Measurements from ENCODE around the gene TCF4.

DNA sequence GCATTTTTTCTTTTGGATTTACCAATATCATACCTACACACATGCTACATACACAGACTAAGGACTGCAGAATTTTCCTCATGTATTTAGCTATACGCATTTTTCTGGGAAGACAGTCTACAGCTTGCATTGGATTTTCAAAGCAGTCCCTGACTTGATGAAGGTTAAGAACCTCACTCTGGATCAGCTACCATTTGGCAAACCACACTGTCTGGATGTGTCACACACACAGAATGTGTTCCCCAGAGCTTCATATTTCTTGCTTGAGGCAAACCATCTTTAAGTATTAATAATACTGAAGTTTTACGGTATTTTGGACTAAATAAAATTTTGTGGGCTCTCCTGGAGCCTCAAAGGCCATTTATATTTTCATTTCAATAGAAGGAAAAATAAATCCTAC lies 102.3 kb downstream of the TCF4 start:
- TF ChIP-seq EZH2 (IDR thresholded peaks at IDR 0.05; ENCODE audit: borderline replicate concordance, low read depth, low read length, severe bottlenecking) (no peak), POLR2A (IDR thresholded peaks at IDR 0.05; ENCODE audit: low read depth, low read length) (no peak), POLR2AphosphoS5 (IDR thresholded peaks at IDR 0.05; ENCODE audit: insufficient read depth, low read depth, low read length) (no peak), FOS (IDR thresholded peaks at IDR 0.05; ENCODE audit: borderline replicate concordance, insufficient read depth, low read length) (no peak), JUN (IDR thresholded peaks at IDR 0.05; ENCODE audit: borderline replicate concordance, insufficient read depth, insufficient read length, low read depth) (no peak), MYC (IDR thresholded peaks at IDR 0.05; ENCODE audit: low read depth, low read length) (no peak)
- TF ChIP-seq, protein P1, sequence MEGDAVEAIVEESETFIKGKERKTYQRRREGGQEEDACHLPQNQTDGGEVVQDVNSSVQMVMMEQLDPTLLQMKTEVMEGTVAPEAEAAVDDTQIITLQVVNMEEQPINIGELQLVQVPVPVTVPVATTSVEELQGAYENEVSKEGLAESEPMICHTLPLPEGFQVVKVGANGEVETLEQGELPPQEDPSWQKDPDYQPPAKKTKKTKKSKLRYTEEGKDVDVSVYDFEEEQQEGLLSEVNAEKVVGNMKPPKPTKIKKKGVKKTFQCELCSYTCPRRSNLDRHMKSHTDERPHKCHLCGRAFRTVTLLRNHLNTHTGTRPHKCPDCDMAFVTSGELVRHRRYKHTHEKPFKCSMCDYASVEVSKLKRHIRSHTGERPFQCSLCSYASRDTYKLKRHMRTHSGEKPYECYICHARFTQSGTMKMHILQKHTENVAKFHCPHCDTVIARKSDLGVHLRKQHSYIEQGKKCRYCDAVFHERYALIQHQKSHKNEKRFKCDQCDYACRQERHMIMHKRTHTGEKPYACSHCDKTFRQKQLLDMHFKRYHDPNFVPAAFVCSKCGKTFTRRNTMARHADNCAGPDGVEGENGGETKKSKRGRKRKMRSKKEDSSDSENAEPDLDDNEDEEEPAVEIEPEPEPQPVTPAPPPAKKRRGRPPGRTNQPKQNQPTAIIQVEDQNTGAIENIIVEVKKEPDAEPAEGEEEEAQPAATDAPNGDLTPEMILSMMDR (IDR thresholded peaks at IDR 0.05; ENCODE audit: extremely low read depth in 1 of 2, insufficient read depth in 1 of 2, low read depth in 1 of 2, low read length in 2 of 2) = no peak
- TF ChIP-seq, protein P2, sequence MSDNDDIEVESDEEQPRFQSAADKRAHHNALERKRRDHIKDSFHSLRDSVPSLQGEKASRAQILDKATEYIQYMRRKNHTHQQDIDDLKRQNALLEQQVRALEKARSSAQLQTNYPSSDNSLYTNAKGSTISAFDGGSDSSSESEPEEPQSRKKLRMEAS (IDR thresholded peaks at IDR 0.05; ENCODE audit: insufficient read depth, insufficient read length) = no peak
